ENCODE data around the gene CYP4X1. TPM values are rescaled to one million over a fixed set of nuclear protein-coding genes. Genes with fewer than 3 reads are reported as not detected.
"Not testable (repeated sequence)": the region's sequence is repeated elsewhere in the genome, so short reads cannot be mapped to it uniquely, and the experiment has no call there.

Gene CYP4X1
- total and polyA plus RNA-seq, 2 of the 8 experiments (the other 6 are each of a cell fraction or from before 2014, with no cell fraction given): 1.3 to 3.5 TPM

- no peak for TF ChIP-seq MAX (IDR thresholded peaks at IDR 0.05)
- no peak for TF ChIP-seq SIRT6 (IDR thresholded peaks at IDR 0.05; ENCODE audit: low read length)
- no peak for TF ChIP-seq SUZ12 (IDR thresholded peaks at IDR 0.05; ENCODE audit: low read length)
- no peak for TF ChIP-seq HDAC6 (IDR thresholded peaks at IDR 0.05; ENCODE audit: low read depth, low read length)
- no peak for TF ChIP-seq SP1 (IDR thresholded peaks at IDR 0.05; ENCODE audit: low read depth, low read length)
- no peak for TF ChIP-seq RBBP5 (IDR thresholded peaks at IDR 0.05; ENCODE audit: borderline replicate concordance, low read depth, low read length)
Measured at GRCh38 chr1:46983830-46984586, 39.5 kb upstream of the CYP4X1 start (continued).

DNA sequence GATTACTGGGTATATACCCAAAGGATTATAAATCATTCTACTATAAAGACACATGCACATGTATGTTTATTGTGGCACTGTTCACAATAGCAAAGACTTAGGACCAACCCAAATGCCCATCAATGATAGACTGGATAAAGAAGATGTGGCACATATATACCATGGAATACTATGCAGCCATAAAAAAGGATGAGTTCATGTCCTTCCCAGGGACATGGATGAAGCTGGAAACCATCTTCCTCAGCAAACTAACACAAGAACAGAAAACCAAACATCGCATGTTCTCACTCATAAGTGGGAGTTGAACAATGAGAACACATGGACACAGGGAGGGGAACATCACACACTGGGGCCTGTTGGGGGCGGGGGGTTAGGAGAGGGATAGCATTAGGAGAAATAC, 32.9 kb upstream of the CYP4X1 start:
- H3K9ac ChIP-seq (replicated peaks in 1 of 4; ENCODE audit: extremely low read depth in 1 of 4, low read depth in 3 of 4, low read length in 3 of 4); H2AK5ac ChIP-seq (ENCODE audit: low read depth, low read length); H3K27me3 ChIP-seq (replicated peaks in 1 of 4; ENCODE audit: control insufficient read depth in 3 of 4, extremely low read depth in 1 of 4, insufficient read depth in 3 of 4, low read length in 3 of 4); H3K4ac ChIP-seq (replicated peaks; ENCODE audit: insufficient read length, low read depth, low read length); H4K5ac ChIP-seq (ENCODE audit: insufficient read length, low read depth, low read length); DNase-seq (ENCODE audit: low read depth in 1 of 2, low spot score in 2 of 2); POLR2A ChIA-PET (ENCODE audit: partially characterized antibody); H4K91ac ChIP-seq (replicated peaks; ENCODE audit: insufficient read length, low read length); H2AFZ ChIP-seq (ENCODE audit: low read length); H3K23ac ChIP-seq (ENCODE audit: insufficient read length); H3K4me2 ChIP-seq (ENCODE audit: insufficient read depth in 1 of 2, low read depth in 2 of 2, low read length in 2 of 2); H3K56ac ChIP-seq (replicated peaks; ENCODE audit: insufficient read length, low read depth, low read length); H2BK15ac ChIP-seq (ENCODE audit: low read length); H3K4me1 ChIP-seq (replicated peaks in 1 of 4; ENCODE audit: control insufficient read depth in 3 of 4, insufficient read depth in 4 of 4, low read length in 3 of 4); H2BK12ac ChIP-seq (ENCODE audit: low read depth, low read length); H3K79me2 ChIP-seq (ENCODE audit: control insufficient read depth in 1 of 2, insufficient read depth in 2 of 2, low read length in 2 of 2); H3K4me3 ChIP-seq (ENCODE audit: extremely low read depth in 1 of 4, insufficient read depth in 2 of 4, low read depth in 3 of 4, low read length in 4 of 4); H4K20me1 ChIP-seq (replicated peaks in 1 of 2; ENCODE audit: control insufficient read depth in 1 of 2, insufficient read depth in 2 of 2, low read length in 2 of 2); H3K9me3 ChIP-seq (ENCODE audit: insufficient read depth in 2 of 2, low read depth in 1 of 2, low read length in 1 of 2); H3K27ac ChIP-seq (ENCODE audit: low read depth, low read length); H4K8ac ChIP-seq (ENCODE audit: extremely low read depth, insufficient read depth, low read length); H2BK20ac ChIP-seq (ENCODE audit: low read length); H3K23me2 ChIP-seq (ENCODE audit: low read depth, low read length); H2BK5ac ChIP-seq (ENCODE audit: low read depth, low read length); FAIRE-seq; H3K79me1 ChIP-seq (ENCODE audit: low read depth, low read length); H2BK120ac ChIP-seq (replicated peaks; ENCODE audit: low read depth, low read length); H3K36me3 ChIP-seq (ENCODE audit: control insufficient read depth in 2 of 4, insufficient read depth in 4 of 4, low read length in 3 of 4); H3K14ac ChIP-seq (ENCODE audit: insufficient read length); H3K18ac ChIP-seq (ENCODE audit: extremely low read depth, low read length): not testable (repeated sequence)
- CTCF ChIA-PET (ENCODE audit: partially characterized antibody): interaction anchor here (0.8 to 1.9 kb wide), 4 partner anchors 10 to 265 kb away, joined by 3 to 8 read pairs (median 6); no protein-coding TSS in a partner anchor
- 72% methylated on average over 2 of the region's 2 CpGs; no CpG with 5 or more reads in 1 of the 2 experiments for WGBS, 2 experiments (ENCODE audit: extremely low coverage in 1 of 2, insufficient coverage in 1 of 2, insufficient read length in 1 of 2, insufficient replicate concordance in 2 of 2, low coverage in 1 of 2, low lambda C conversion rate in 2 of 2, missing lambda C conversion rate in 1 of 2)
